ENCODE measurements around the gene TBC1D9B.

GRCh38 chr5:179869641-179870402 lies 37.9 kb downstream of the TBC1D9B start:
- TF ChIP-seq CTCF (IDR thresholded peaks at IDR 0.05) = no peak
- no peak for TF ChIP-seq POLR2A (IDR thresholded peaks at IDR 0.05)
